Measurements from ENCODE around the gene KYAT1.
A peak's percentile ranks its signal among the peaks of the same experiment; 100 is the strongest.

Gene KYAT1

GRCh38 chr9:128820665-128821583 lies 60.8 kb downstream of the KYAT1 start:
- no peak overlapping the region for H3K9ac ChIP-seq (ENCODE audit: low read length)
- H3K36me3 ChIP-seq (ENCODE audit: control insufficient read depth, insufficient read depth, low read length, severe bottlenecking): peaks cover 36% of the 10 kb centered on the region
- H3K9me3 ChIP-seq (ENCODE audit: control insufficient read depth, low read length): no peaks in the 10 kb centered on the region
- no peak for DNase-seq (ENCODE audit: low read depth)
- peaks cover 12% of the 10 kb centered on the region for H3K4me1 ChIP-seq (ENCODE audit: control insufficient read depth, insufficient read depth, low read length)
- no peaks in the 10 kb centered on the region for H3K27me3 ChIP-seq (replicated peaks; ENCODE audit: control insufficient read depth, insufficient read depth, low read length)
- no peak overlapping the region for H3K4me3 ChIP-seq (ENCODE audit: low read length)

DNA sequence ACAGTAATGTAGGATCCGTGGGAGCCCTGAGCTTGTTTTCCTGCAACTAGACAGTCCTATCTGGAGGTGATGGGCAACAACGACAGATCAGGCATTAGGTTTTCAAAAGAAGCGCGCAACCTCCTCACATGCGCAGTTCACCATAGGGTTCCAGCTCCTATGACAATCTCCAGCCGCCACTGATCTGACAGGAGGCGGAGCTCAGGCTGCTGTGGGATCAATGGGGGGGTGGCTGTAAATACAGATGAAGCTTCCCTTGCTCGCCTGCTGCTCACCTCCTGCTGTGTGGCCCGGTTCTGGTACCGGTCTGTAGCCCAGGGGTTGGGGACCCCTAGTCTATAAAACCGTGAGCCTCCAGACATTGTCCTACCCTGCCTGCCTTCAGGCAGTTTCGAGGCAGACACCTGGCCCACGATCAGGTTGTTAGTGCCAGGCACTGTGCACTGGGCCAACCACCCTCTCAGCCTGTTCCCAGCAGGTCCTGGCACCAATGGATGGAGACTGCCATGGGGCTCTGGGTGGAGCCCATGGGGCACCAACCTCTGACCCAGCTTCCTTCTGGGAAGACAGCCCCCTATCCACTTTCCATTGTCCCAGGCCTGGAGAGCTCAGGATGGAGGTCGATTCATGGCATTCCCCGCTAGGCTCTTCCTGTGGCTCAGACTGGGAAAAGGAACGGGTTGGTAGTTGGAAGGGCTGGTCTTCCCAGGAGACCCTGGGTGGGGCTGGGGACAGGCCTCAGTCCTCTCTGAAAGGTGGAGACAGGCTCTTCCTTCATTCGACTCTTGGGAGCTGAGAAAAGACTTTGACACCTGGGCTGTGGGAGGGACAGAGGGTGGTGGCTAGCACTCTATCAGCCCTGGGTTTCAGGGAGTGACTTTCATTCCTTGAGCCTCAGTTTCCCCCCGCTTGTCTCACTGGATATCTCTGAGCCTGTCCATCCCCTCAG lies 61.8 kb downstream of the KYAT1 start:
- Histone ChIP-seq H3K9me3 (ENCODE audit: control insufficient read depth, low read length) (no peaks in the 10 kb centered on the region), H3K4me1 (ENCODE audit: control insufficient read depth, insufficient read depth, low read length) (peaks cover 12% of the 10 kb centered on the region), H3K4me3 (ENCODE audit: low read length) (peak overlapping the region; percentile 82), H3K36me3 (ENCODE audit: control insufficient read depth, insufficient read depth, low read length, severe bottlenecking) (peaks cover 26% of the 10 kb centered on the region), H3K9ac (ENCODE audit: low read length) (peak overlapping the region; percentile 86), H3K27me3 (replicated peaks; ENCODE audit: control insufficient read depth, insufficient read depth, low read length) (no peaks in the 10 kb centered on the region)
- peak; percentile 46 for DNase-seq (ENCODE audit: low read depth)

GRCh38 chr9:128818839-128819715 lies 62.7 kb downstream of the KYAT1 start:
- DNase-seq (ENCODE audit: low read depth): peak; percentile 42
- no peaks in the 10 kb centered on the region for H3K9me3 ChIP-seq (ENCODE audit: control insufficient read depth, low read length)
- H3K4me1 ChIP-seq (ENCODE audit: control insufficient read depth, insufficient read depth, low read length): peaks cover 12% of the 10 kb centered on the region
- H3K27me3 ChIP-seq (replicated peaks; ENCODE audit: control insufficient read depth, insufficient read depth, low read length): no peaks in the 10 kb centered on the region
- peak overlapping the region; percentile 82 for H3K4me3 ChIP-seq (ENCODE audit: low read length)
- peaks cover 19% of the 10 kb centered on the region for H3K36me3 ChIP-seq (ENCODE audit: control insufficient read depth, insufficient read depth, low read length, severe bottlenecking)
- H3K9ac ChIP-seq (ENCODE audit: low read length): peak overlapping the region; percentile 86

- Histone ChIP-seq H3K36me3 (ENCODE audit: control insufficient read depth, insufficient read depth, low read length, severe bottlenecking) (peaks cover 19% of the 10 kb centered on the region), H3K9me3 (ENCODE audit: control insufficient read depth, low read length) (no peaks in the 10 kb centered on the region), H3K9ac (ENCODE audit: low read length) (peak within 1 kb of the TSS; percentile 86), H3K27me3 (replicated peaks; ENCODE audit: control insufficient read depth, insufficient read depth, low read length) (no peaks in the 10 kb centered on the region), H3K4me1 (ENCODE audit: control insufficient read depth, insufficient read depth, low read length) (peaks cover 12% of the 10 kb centered on the region), H3K4me3 (ENCODE audit: low read length) (peak within 1 kb of the TSS; percentile 82)
- peak; percentile 99 for DNase-seq (ENCODE audit: low read depth)
Observed at GRCh38 chr9:128818099-128818838, 63.5 kb downstream of the KYAT1 start, which contains the start of gene ENDOG. Gene ENDOG, plus strand, starts transcription at chr9:128818500. Its CDS starts 185 bp downstream, at chr9:128818685.

GRCh38 chr9:128810873-128811272 lies 70.9 kb downstream of the KYAT1 start:
- H3K9me3 ChIP-seq (ENCODE audit: control insufficient read depth, low read length): no peaks in the 10 kb centered on the region
- H3K4me3 ChIP-seq (ENCODE audit: low read length): no peak overlapping the region
- no peak overlapping the region for H3K9ac ChIP-seq (ENCODE audit: low read length)
- peaks cover 27% of the 10 kb centered on the region for H3K36me3 ChIP-seq (ENCODE audit: control insufficient read depth, insufficient read depth, low read length, severe bottlenecking)
- H3K4me1 ChIP-seq (ENCODE audit: control insufficient read depth, insufficient read depth, low read length): no peaks in the 10 kb centered on the region
- no peaks in the 10 kb centered on the region for H3K27me3 ChIP-seq (replicated peaks; ENCODE audit: control insufficient read depth, insufficient read depth, low read length)
- DNase-seq (ENCODE audit: low read depth): no peak

- Histone ChIP-seq H3K4me3 (ENCODE audit: low read length) (no peak overlapping the region), H3K9me3 (ENCODE audit: control insufficient read depth, low read length) (no peaks in the 10 kb centered on the region), H3K27me3 (replicated peaks; ENCODE audit: control insufficient read depth, insufficient read depth, low read length) (no peaks in the 10 kb centered on the region), H3K9ac (ENCODE audit: low read length) (no peak overlapping the region), H3K4me1 (ENCODE audit: control insufficient read depth, insufficient read depth, low read length) (no peaks in the 10 kb centered on the region), H3K36me3 (ENCODE audit: control insufficient read depth, insufficient read depth, low read length, severe bottlenecking) (peaks cover 37% of the 10 kb centered on the region)
- no peak for DNase-seq (ENCODE audit: low read depth)
Observed at GRCh38 chr9:128809831-128810230, 71.9 kb downstream of the KYAT1 start.

DNA sequence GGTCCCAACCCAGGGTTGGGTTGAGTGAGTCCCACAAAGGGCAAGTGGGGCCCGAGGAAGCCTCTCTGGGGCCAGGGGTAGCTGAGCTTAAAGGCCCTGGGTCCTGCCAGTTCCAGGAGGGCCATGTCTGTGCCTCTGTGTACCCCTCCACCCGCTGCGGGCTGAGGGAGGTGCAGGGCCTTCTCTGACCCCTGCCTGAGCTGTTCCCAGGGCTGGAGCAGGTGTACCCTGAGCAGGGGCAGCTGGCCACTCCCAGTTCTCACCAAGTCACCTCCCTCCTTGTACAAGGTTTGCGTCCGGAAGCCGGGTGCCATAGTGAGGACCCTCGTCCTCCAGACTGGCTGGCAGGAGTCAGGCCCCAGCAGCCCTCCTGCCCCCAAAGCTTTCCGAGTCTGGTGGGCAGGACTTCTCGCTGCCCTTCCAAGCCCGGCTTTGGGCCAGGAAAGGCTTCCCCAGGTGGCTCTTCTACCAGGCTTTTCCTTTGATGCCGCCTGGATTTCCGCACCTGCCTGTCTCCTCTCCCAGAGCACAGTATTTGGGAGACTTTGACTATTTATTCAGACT lies 72.6 kb downstream of the KYAT1 start:
- no peaks in the 10 kb centered on the region for H3K4me1 ChIP-seq (ENCODE audit: control insufficient read depth, insufficient read depth, low read length)
- H3K36me3 ChIP-seq (ENCODE audit: control insufficient read depth, insufficient read depth, low read length, severe bottlenecking): peaks cover 39% of the 10 kb centered on the region
- H3K27me3 ChIP-seq (replicated peaks; ENCODE audit: control insufficient read depth, insufficient read depth, low read length): no peaks in the 10 kb centered on the region
- no peak overlapping the region for H3K9ac ChIP-seq (ENCODE audit: low read length)
- H3K9me3 ChIP-seq (ENCODE audit: control insufficient read depth, low read length): no peaks in the 10 kb centered on the region
- DNase-seq (ENCODE audit: low read depth): no peak
- H3K4me3 ChIP-seq (ENCODE audit: low read length): no peak overlapping the region

- peaks cover 44% of the 10 kb centered on the region for H3K36me3 ChIP-seq (ENCODE audit: control insufficient read depth, insufficient read depth, low read length, severe bottlenecking)
- H3K4me3 ChIP-seq (ENCODE audit: low read length): no peak overlapping the region
- no peaks in the 10 kb centered on the region for H3K4me1 ChIP-seq (ENCODE audit: control insufficient read depth, insufficient read depth, low read length)
- no peaks in the 10 kb centered on the region for H3K27me3 ChIP-seq (replicated peaks; ENCODE audit: control insufficient read depth, insufficient read depth, low read length)
- no peak overlapping the region for H3K9ac ChIP-seq (ENCODE audit: low read length)
- DNase-seq (ENCODE audit: low read depth): no peak
- no peaks in the 10 kb centered on the region for H3K9me3 ChIP-seq (ENCODE audit: control insufficient read depth, low read length)
Observed at GRCh38 chr9:128808543-128808942, 73.2 kb downstream of the KYAT1 start.

DNA sequence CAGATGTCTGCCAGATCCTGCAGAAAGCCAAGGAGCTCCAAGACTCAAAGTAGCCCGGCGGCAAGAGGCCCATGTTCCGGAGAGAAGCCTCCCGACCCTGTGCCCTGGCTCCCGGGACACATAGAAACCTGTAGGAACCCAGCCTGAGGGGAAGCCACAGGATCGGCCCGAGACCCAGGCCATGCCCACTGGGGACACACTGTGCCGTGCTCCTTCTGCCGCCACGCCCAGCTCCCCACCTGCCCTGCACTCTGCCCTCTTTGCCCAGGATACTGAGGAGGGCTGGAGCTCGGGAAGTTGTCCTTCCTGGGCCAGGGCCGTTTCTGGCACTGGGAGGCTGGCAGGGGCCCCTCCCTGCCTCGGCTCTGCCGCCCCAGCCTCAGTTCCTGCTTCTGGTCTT lies 73.9 kb downstream of the KYAT1 start:
- Histone ChIP-seq H3K36me3 (ENCODE audit: control insufficient read depth, insufficient read depth, low read length, severe bottlenecking) (peaks cover 52% of the 10 kb centered on the region), H3K27me3 (replicated peaks; ENCODE audit: control insufficient read depth, insufficient read depth, low read length) (no peaks in the 10 kb centered on the region)

GRCh38 chr9:128805661-128806060 lies 76.1 kb downstream of the KYAT1 start:
- Histone ChIP-seq H3K4me3 (ENCODE audit: low read length) (no peak overlapping the region), H3K9ac (ENCODE audit: low read length) (no peak overlapping the region), H3K27me3 (replicated peaks; ENCODE audit: control insufficient read depth, insufficient read depth, low read length) (no peaks in the 10 kb centered on the region), H3K9me3 (ENCODE audit: control insufficient read depth, low read length) (no peaks in the 10 kb centered on the region), H3K4me1 (ENCODE audit: control insufficient read depth, insufficient read depth, low read length) (no peaks in the 10 kb centered on the region), H3K36me3 (ENCODE audit: control insufficient read depth, insufficient read depth, low read length, severe bottlenecking) (peaks cover 65% of the 10 kb centered on the region)
- DNase-seq (ENCODE audit: low read depth): no peak

More for the DNA sequence above, 73.9 kb downstream of the KYAT1 start:
- no peaks in the 10 kb centered on the region for H3K4me1 ChIP-seq (ENCODE audit: control insufficient read depth, insufficient read depth, low read length)
- no peaks in the 10 kb centered on the region for H3K9me3 ChIP-seq (ENCODE audit: control insufficient read depth, low read length)
- DNase-seq (ENCODE audit: low read depth): no peak
- no peak overlapping the region for H3K9ac ChIP-seq (ENCODE audit: low read length)
- no peak overlapping the region for H3K4me3 ChIP-seq (ENCODE audit: low read length)

Data from adipocyte (in vitro differentiated cells).